ENCODE data around the gene TMEM179.

TMEM179 gene

DNA sequence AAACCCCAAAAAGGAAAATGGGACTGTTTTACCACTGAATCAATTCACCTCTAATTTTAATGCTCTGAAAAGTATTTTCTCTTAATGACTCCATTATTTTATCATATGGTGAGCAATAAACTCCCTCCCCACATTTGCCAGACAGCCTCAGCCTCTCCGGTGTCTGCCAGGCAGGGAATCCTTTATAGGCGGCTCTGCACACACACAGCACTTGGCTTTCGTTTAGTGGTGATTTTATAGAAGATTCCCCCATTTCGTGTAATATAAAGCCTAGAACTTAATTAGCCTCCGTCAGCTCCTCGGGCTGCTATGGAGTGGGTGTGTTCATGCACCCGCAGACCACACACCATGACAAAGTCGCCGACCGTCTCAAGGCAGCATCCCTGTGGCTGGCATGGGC is 35.1 kb downstream of the TMEM179 start:
- no peak for DNase-seq (ENCODE audit: low spot score)

DNA sequence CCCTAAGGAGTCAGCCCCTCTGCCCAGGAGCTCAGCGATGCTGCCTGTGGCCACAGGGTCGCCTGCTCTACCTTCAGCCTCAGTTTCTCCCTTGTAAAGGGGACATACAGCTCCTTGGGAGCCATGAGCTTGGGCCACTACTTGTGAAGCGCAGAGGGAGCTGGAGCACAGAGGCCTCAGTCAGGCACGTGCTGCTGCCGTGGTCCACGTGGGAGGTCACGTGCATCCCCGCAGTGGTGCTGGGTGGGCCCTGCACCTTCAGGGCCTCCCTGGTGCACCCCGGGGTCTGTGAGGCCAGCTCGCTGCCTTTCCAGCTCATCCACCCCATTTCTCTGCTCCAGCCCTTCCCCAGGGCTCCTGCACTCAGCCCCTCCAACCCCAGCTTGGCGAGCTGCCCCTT is 36.0 kb downstream of the TMEM179 start:
- no peak for DNase-seq (ENCODE audit: low spot score)

DNA sequence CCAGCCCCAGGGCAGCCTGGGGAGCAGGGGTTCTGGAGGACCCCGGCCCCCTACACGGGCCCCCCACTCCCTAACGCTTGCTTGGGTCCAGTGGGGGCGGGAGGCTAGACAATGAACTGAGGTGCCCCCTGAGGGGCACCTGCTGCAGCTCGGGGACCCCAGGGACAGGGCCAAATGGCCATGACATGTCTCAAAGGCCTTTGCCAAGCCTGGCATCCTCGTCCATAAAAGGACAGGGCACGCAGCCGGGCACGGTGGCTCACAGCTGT is 36.7 kb downstream of the TMEM179 start:
- no peak for DNase-seq (ENCODE audit: low spot score)

DNA sequence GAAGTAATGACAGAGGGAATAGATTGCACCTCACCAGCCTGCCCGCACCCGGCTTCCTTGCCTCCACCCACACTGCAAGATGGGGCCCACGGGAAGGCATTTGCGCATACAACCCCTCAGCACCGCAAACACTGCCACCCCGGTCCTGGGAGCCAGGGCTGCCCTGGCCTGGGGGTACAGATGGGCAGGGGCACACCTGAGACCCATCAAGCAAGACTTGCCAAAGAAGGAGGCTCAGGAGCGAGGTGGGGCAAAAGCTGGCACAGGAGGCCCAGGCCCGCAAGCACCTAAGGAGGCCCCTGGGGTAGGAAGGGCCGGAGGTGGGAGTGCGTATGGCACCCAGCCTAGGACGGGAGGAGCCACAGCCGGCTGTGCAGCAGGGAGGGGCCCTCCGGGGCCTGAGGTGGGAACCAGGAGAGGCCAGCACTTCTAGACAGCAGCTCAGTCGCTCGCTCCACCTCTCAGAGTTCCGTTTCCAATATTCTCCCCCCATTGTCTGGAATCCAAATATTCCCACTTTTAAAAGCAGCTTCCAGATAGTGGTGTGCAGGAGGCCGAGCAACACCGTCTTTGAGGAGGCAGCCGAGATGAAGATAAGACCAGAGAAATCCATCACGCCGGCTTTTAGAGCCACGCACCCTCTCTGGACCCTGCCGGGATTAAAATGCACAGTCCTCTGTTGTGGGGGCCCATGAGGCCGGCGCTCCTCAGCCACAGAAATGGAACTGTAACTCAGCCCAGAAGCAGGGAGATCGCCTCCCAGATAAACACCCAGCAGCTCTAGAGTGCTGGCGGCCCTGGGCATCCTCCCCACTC is 37.2 kb downstream of the TMEM179 start:
- DNase-seq (ENCODE audit: low spot score): no peak

DNA sequence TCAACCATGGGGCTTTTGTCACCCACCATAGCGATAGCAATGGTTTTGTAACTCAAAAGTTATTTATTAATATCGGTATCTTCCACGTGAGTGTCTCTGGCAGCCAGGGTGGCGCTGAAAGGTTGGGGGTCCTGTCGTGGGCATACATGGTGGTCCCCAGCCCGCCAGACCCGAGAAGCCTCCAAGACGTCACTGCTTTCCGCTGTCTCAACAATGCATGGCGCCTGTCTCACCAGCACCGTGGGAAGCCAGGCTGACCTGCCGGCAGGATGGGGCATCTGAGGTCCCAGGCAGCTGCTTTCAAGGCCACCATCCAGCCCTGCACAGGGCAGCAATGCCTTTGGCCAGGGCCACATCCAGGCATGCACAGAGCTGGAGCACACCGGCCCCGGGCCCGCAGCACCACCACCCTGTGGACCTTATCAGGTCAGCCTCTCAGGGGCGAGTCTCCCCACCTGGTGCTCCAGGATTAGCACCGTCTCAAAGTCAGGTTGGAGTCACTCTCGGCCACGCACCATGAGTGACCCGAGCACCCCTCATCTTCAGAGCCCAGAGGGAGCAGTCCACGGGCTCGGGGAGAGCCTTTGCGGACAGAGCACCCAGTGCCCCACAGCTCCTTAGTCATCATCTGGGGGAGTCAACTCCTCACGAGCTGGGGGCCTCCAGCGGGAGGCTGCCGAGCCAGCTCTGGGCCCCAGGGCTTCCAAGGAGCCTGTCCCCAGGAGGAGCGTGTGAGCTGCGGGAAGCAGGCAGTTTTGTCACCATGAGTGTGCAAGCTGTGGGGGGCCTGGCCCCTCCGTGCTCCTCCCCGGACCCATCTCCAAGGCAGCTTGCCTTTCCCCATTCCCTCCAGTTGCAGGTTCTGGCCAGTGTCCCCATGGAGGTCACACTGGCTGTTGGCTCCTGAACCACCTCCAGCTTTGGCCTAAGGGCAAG is 39.6 kb downstream of the TMEM179 start:
- DNase-seq (ENCODE audit: low spot score): no peak

DNA sequence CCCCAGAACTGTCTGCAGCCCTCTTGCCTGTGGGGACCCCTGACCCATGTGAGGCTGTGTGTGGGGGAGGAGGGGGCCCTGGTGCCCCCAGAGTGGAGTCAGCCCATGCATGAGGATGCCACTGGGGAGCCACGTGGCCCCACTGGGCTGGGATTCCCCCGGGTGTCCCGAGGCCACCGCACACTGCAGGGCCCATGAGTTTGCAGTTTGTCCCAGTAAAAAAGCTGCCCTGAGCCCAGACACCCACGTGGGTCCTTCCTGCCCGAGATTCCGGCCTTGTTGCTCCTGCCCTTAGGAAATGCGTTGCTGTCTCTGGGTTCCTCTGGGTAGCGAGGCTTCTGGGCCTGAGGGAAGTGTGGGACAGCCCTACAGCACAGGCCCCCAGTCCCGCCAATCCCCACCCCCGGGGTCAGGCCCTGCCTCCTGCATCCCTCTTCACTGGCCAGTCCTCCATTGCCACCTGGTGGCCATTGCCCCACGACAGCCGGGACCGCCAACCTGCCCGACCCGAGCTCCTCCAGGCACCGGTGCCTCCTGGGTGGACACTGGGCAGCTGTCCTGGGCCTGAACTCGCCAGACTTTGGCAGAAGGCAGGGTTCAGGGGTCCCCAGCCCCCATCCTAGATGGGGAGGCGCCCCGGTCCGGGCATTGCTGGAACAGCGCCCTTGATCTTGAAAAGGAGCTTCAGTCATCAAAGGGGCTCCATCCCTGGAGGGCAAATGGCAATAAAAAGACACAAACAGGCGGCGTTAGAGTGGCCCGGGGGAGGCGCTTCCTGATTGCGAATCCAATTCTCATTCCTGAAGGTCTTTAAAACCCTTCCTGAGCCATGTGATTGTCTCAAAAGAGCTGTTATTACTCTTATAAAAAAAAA is 40.6 kb downstream of the TMEM179 start:
- peak; percentile 30 for DNase-seq (ENCODE audit: low spot score)

DNA sequence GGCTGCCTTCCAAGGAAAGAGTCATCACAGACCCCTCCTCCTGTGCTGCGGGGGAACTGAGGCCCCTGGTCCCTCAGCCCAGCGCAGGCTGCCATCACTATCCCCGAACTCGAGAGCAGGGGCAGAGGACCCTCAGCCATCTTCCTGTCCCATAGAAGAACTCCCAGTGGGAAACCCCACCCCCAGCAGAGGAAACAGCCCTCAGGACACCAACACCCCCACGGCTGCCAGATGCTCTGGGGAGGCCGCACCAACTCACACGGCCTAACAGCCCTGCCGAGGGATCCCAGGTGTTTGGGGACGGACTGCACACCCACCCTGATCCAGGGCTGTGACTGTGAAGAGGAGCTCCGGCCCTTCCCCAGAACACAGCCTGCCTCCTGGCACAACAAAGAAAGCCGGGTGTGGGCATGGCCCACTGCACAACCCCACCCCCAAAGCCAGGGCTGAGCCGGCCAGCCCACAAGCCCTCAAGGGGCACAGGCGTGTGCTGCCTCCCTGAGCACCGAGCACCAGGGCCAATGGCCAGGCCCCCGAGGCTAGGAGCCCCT is 41.3 kb downstream of the TMEM179 start:
- no peak for DNase-seq (ENCODE audit: low spot score)

DNA sequence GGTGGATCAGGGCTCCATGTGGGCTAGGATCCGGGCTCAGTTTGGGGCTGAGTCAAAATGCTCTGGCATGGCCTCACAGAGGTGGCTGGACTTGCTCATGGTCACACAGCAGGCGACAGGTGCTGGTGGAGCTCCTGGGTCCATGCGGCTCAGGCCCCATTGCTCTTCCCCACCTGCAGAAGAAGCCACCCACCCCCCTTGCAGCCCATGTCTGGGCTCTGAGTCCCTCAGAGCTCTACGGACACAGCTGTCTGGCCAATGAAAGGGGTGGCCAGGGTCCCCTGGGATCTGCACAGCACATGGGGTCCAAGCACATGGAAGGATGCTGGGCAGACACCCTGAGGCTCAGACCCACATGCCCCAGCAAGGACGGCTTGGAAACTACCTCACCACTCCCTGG is 42.0 kb downstream of the TMEM179 start:
- DNase-seq (ENCODE audit: low spot score): no peak

DNA sequence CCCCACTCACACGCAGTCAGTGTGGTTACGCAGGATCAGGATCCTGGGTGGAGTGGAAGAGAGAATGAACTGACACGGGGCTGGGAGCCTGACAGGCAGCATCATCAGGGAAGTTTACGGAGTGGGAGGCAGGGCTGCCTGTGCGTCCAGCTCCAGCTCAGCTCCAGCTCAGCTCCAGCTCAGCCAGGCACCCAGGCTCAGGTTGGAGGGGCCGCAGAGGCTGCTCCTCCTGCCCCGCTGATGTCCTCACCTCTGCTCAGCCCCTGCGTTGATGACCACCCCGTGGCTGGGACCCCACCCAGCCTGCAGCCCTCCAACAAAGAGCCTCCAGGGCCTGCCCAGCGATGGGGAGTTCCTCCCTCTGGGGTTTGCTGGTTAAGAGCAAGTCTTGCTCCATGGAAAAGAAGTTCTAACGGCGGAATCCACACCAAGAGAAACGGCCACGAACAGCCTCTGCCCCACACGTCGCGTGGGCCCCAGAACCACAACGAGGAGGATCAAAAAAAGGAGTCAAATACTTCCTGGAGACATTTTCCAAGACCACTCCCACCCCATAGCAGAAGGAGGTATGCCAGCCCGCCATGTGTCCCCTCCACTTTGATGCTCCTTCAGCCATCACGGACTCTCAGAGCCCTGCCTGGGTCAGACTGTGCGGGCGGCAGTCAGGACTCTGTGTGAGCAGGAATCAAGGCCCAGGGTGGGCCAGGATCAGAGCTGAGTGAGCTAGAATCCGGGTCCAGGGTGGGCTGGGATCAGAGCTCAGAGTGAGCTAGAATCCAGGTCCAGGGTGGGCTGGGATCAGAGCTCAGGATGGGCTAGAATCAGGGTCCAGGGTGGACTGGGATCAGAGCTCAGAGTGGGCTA is 42.7 kb downstream of the TMEM179 start:
- no peak for DNase-seq (ENCODE audit: low spot score)

DNA sequence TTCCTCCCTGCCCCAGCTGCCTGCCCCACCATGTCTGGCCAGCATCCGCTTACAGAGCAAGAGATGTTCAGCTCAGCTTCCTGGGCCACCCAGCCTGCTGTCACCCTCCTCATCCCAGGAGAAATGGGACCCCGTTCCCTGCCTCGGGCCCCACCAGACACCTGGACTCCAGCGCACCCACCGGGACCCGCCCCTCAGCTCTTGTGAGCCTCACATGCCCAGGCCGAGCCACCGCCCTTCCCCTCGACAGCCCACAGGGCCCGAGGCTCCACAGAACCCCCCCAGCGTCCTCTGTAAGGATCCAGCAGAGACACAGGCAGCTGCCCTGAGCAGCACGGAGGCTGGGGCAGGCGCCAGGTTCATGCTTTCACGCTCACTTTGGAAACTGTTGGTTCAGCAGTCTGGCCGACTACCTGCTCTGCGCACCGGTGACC is 43.4 kb downstream of the TMEM179 start:
- no peak for DNase-seq (ENCODE audit: low spot score)

DNA sequence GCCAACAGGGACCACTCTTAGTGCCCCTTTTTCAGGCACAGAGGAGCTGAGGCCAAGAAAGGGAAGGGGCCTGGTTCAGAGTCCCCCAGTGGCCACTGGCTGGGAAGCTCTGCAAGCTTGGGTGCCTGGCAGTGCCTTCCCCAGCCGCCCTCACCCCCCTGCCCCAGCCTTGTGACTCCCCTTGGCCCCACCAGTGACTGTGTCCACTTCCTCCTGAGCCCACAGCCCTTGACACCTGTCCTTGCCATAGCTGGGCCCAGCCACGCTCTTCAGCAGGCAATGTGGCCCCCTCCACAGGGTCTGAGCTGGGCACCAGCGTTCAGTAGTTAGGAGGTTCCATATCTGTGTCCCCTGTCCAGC is 44.0 kb downstream of the TMEM179 start:
- DNase-seq (ENCODE audit: low spot score): no peak

DNA sequence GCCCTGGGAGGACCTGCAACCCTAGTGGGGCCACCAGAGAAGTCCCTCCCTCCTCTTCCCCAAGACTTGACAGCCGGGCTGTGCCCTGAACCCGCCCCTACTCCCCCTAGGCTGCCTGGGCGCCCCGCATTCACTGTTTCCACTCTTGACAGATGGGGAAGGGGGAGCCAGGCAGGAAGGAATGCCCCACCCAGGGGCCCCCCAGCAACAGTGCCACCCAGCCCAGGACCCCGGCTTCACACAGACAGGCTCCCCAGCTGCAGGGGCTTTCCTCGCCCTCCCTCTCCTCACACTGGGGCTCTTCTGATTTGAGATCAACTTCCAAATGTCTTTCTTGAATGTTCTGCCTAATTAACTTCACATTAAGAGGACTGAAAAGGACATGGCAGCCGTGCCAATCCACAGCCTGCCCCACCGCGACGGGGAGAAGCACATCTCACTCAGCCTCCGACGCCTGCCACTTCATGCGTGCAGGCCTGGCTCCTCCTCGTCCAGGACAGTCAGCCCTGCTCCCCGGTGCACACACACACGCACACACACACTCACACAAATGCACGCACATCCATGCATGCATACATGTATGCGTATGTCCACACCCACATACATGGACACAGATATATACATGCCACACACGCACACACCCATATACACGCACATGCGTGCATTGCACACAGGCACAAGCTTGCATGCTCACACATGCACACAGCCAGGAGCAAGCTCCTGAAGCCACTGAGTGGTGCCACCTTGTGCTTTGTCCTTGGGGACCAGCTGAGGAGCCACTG is 44.6 kb downstream of the TMEM179 start:
- DNase-seq (ENCODE audit: low spot score): no peak

DNA sequence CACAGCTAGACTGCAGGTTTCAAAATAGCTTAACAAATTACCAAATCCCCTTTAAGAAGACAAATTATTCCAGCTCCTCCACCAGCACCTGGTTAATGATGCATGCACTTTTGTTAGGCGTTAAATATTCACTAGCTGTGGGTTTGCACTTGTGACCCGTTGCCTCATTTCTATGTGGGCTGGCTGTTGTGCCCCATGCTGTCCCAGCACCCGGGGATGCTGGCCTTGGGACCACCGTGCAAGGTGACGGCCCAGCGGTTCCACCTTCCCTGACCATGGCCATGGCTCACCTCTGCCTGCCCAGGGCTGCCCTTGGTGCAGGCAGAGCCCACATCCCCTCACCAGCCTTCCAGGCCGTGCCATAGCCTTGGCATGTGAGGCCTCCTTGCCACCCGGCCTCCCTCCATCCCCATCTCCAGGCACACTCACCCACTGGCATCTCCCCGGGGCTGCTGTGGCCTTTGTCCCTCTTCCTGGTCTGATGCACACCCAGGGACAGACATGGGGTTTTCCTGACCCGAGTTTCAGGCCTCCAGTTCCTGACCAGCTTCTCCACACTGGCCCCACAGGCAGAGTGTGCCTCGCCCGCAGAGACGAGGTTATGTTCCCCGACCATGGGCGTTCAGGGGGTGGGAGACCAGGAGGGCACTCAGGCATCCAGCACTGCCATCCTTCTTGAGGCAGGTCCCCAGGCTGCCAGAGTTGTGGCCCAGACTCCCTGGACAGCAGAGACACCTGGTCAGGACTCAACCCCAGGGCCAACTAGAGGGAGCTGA is 45.4 kb downstream of the TMEM179 start:
- DNase-seq (ENCODE audit: low spot score): no peak

DNA sequence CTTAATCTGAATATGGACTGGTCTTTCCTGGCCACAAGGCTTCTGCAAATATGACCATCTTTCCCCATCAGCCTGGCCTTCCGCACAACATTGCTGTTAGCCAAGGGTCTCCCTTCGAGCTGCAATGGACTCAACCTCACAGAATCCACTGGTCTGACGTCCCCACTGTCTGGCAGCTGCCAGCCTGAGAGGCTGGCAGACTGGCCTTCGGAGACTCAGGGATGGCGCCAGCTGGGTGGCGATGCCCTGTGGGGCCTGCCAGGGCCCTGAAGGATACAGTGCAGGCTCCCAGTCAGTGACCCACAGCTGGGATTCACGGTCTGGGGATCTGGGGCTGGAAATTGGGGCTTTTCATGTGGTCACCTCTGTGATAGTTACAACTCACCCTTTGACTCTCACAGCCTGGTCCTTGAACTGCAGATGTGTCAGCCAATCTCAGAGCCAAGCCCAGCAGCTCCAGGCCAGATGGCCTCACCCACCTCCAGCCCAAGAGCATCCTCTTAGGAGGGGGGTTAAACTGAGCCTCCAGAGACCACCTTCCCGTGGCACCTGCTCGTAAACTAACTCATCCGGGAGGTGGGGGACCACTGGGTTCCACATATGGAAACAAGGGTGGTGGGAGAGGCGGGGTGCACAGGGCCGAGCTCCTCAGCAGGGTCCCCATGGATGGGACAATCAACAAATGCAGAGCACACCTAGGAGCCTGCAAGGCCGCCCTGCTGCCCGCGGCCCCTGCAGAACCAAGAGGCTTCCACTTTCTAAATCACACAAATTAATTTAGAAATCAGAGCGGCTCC is 46.1 kb downstream of the TMEM179 start:
- no peak for DNase-seq (ENCODE audit: low spot score)

DNA sequence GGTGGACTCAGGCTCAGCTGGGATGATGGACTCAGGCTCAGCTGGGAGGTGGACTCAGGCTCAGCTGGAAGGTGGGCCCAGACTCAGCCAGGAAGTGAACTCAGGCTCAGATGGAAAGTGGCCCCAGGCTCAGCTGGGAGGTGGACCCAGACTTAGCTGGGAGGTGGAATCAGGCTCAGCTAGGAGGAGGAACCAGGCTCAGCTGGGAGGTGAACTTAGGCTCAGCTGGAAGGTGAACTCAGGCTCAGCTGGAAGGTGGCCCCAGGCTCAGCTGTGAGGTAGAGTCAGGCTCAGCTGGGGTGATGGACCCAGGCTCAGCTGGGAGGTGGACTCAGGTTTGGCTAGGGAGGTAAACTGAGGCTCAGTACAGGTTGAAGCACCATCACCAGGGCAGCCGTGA is 46.8 kb downstream of the TMEM179 start:
- DNase-seq (ENCODE audit: low spot score): no peak

DNA sequence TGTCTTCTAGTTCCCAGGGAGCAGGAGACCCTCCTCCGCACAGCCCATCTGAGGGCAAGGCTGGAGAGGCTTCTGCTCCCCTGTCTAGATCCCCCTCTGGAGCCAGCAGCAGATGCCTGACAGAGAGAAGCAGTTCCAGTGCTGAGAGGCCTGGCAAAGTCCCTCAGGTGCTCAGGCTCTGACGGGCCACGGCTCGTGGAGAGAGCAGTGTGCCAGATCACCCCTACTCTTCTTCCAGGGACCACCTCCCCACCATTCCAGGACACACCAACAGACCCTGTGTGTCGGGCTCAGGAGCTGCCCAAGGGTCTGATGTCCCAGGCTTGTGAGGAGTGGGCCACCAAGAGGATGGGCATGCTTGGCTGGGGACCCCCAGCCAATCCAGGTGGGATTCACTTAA is 47.5 kb downstream of the TMEM179 start:
- DNase-seq (ENCODE audit: low spot score): no peak

DNA sequence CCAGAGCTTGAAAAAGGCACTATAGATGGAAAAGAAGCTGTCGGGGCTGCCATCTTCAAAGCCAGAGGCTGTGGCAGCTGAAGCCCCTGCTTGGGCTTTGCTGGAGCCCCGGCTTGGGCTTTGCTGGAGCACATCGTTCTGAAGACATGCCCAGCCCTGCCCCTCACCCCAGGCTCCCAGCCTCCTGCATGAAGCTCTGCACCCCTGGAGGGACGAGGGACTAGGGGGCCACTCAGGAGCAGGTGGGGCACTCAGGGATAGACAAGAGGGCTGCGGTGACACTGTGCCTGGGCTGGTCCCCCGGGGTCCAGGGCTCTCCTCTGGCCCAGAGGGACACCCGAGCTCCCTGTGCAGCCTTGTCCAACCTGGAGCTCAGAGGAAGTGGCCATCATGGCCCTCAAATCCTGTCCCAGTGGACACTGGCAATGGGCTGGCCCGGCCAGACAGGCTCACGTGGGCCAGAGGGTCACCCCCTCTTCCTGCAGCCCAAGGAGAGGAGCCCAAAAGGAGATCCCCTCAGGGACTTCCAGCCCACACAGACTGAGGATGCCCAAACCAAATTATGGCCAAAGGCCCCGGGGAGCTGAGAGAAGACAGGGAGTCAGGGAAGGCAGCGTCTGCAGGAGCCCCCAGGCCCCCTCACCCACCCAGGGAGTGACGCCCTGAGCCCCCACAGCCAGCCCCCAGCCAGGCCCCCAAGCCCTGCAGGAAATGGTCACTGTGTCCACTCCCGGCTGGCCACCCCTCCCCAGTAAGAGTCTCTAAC is 48.1 kb downstream of the TMEM179 start:
- no peak for DNase-seq (ENCODE audit: low spot score)

Data from LoVo (cell line).